Activated B cell treated with CpG ODN at 0.5 μM for 24 hours (primary cell): ENCODE results near the gene ENG. TPM values are rescaled to one million over a fixed set of nuclear protein-coding genes. Genes with fewer than 3 reads are reported as not detected.

Source experiments
- ATAC-seq: fragments of 200-7000 bp; cut with Tn5 transposase; one replicate; pipeline ENCODE4 v1.10.0; 2021; ENCODE audit warnings: low read depth, mild to moderate bottlenecking, moderate library complexity
- CTCF ChIA-PET: fragments of 350-600 bp; sonication (Branson Sonifier 250); formaldehyde crosslinking; loops from one replicate; lab custom pipeline; 2021; ENCODE audit warnings: antibody characterized with exemption; lab: Charles Lee
- POLR2A ChIA-PET: fragments of 350-600 bp; sonication (Branson Sonifier 250); formaldehyde crosslinking; loops from one replicate; lab custom pipeline; 2021; ENCODE audit warnings: antibody characterized with exemption; lab: Charles Lee
- DNase-seq: peaks from one replicate; pipeline ENCODE4 v3.0.0; 2022
- H3K27ac Mint-ChIP-seq: one replicate; pipeline ENCODE4 v1.8.0; 2020; ENCODE audit warnings: mixed read lengths
- H3K27me3 Mint-ChIP-seq: one replicate; pipeline ENCODE4 v1.8.0; 2021; ENCODE audit warnings: mixed read lengths
- H3K36me3 Mint-ChIP-seq: one replicate; pipeline ENCODE4 v1.8.0; 2021; ENCODE audit warnings: low read depth, mixed read lengths
- H3K4me1 Mint-ChIP-seq: one replicate; pipeline ENCODE4 v1.8.0; 2021; ENCODE audit warnings: mixed read lengths
- H3K4me3 Mint-ChIP-seq: one replicate; pipeline ENCODE4 v1.8.0; 2020; ENCODE audit warnings: mild to moderate bottlenecking, mixed read lengths
- H3K9me3 Mint-ChIP-seq: one replicate; pipeline ENCODE4 v1.8.0; 2020; ENCODE audit warnings: mixed read lengths
- CTCF ChIP-seq: fragments of 200-600 bp; IDR thresholded peaks from one replicate; pipeline ENCODE4 v1.8.0; 2022; ENCODE audit warnings: antibody characterized with exemption, mild to moderate bottlenecking
- intact Hi-C: fragments of 100-400 bp; cut with micrococcal nuclease; formaldehyde crosslinking; loops from one replicate; pipeline ENCODE4 v1.15.1; 2024
- total RNA-seq: library from RNA; stranded (reverse); gene quantifications from 2 replicates; pipeline ENCODE4 v1.2.3, GENCODE V29; 2022

Gene ENG
- total RNA-seq, 1 donor from 2014 or later, result 6.1 TPM

DNA sequence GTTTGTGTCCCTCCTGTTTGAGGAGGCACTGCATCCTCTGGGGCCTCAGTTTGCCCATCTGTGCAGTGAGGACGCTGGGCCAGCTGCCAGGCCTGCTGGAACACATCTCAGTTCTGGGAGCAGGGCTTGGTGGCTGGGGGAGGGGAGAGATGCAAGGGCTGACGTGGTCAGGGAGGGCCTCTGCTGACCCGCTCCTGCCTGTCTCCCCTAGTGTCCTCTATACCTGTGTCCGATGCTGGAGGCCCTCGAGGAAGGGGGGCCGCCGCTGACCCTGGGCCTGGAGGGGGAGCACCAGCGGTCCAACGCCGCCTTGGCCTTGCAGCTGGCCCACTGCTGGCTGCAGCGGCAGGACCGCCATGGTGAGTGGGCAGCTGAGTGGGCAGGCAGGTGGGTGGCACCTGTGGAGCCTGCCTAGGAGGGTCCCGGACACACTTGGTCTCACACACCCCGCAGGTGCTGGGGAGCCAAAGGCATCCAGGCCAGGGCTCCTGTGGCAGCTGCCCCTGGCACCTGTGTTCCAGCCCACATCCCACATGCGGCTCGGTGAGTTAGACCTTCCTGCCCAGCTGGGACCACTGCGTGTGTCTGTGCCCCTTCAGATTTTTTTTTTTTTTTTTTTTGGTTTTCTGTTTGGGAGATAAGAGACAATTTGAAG, 46.0 kb downstream of the ENG start:
- intact Hi-C loops, result no loop called here
- ChIA-PET POLR2A (interaction anchor here (0.6 to 0.7 kb wide), 4 partner anchors 46 to 360 kb away, joined by 4 to 8 read pairs (median 7); partner anchors contain the start of gene DPM2), CTCF (no interaction called here)
- no peaks in the 10 kb centered on the region for H3K9me3 Mint-ChIP-seq
- peaks cover 62% of the 10 kb centered on the region for H3K36me3 Mint-ChIP-seq
- no peaks in the 10 kb centered on the region for H3K27me3 Mint-ChIP-seq
- DNase-seq (no peak), ATAC-seq (no peak)
- H3K4me3 Mint-ChIP-seq, result no peak overlapping the region
- no peak for TF ChIP-seq CTCF
- peaks cover 12% of the 10 kb centered on the region for H3K4me1 Mint-ChIP-seq
- no peak overlapping the region for H3K27ac Mint-ChIP-seq

- POLR2A ChIA-PET, result no interaction called here
- DNase-seq (no peak), ATAC-seq (no peak)
- no peaks in the 10 kb centered on the region for H3K9me3 Mint-ChIP-seq
- intact Hi-C loops, result no loop called here
- H3K4me3 Mint-ChIP-seq, result no peak overlapping the region
- H3K27ac Mint-ChIP-seq, result no peak overlapping the region
- H3K4me1 Mint-ChIP-seq, result peaks cover 23% of the 10 kb centered on the region
- no peak for TF ChIP-seq CTCF
- H3K36me3 Mint-ChIP-seq, result peaks cover 51% of the 10 kb centered on the region
- H3K27me3 Mint-ChIP-seq, result no peaks in the 10 kb centered on the region
- CTCF ChIA-PET, result no interaction called here
These were observed 47.6 kb downstream of the ENG start for GRCh38 chr9:127806871-127807270.

GRCh38 chr9:127805620-127806019, 48.8 kb downstream of the ENG start:
- H3K27ac Mint-ChIP-seq, result no peak overlapping the region
- DNase-seq, result no peak

GRCh38 chr9:127803507-127804352, 50.7 kb downstream of the ENG start:
- POLR2A ChIA-PET, result interaction anchor here (0.6 to 4.1 kb wide), 9 partner anchors 10 to 112 kb away, joined by 3 to 27 read pairs (median 5); partner anchors contain the start of genes SH2D3C and TOR2A
- Mint-ChIP-seq H3K9me3 (no peaks in the 10 kb centered on the region), H3K27me3 (no peaks in the 10 kb centered on the region), H3K4me1 (peaks cover 26% of the 10 kb centered on the region), H3K36me3 (peaks cover 31% of the 10 kb centered on the region), H3K27ac (peak overlapping the region; percentile 87), H3K4me3 (peak overlapping the region; percentile 93)
- intact Hi-C loops, result loop anchor here (5.0 kb wide), 1 partner anchor 324 kb away; the partner anchor contains the start of gene PTGES2
- ATAC-seq (no peak), DNase-seq (no peak)
- TF ChIP-seq CTCF, result no peak
- CTCF ChIA-PET, result no interaction called here

More at GRCh38 chr9:127805620-127806019, 48.8 kb downstream of the ENG start:
- TF ChIP-seq CTCF, result no peak
- no peaks in the 10 kb centered on the region for H3K9me3 Mint-ChIP-seq
- ChIA-PET POLR2A (no interaction called here), CTCF (interaction anchor here (1.4 to 2.0 kb wide), 2 partner anchors 64 to 71 kb away, joined by 5 to 8 read pairs; partner anchors contain the start of gene TOR2A)
- no peaks in the 10 kb centered on the region for H3K27me3 Mint-ChIP-seq
- peaks cover 44% of the 10 kb centered on the region for H3K36me3 Mint-ChIP-seq
- intact Hi-C loops, result no loop called here
- no peak overlapping the region for H3K4me3 Mint-ChIP-seq
- no peak for ATAC-seq
- H3K4me1 Mint-ChIP-seq, result peaks cover 26% of the 10 kb centered on the region
